Endothelial cell of umbilical vein (primary cell): ENCODE measurements around the gene VSX1. TPM values are rescaled to one million over a fixed set of nuclear protein-coding genes. Genes with fewer than 3 reads are reported as not detected.

ENCODE experiments used
- BruUV-seq: library from RNA; stranded (reverse); fragments of 400-500 nt; replicated peaks from 2 replicates; lab custom pipeline; 2021; lab: Mats Ljungman, UMichigan
- CTCF ChIA-PET: fragments of 300-600, 350-600 bp; sonication (Branson Sonifier 250); formaldehyde crosslinking; loops from one replicate; lab custom pipeline; 2021; ENCODE audit warnings: antibody characterized with exemption, inconsistent platforms; lab: Charles Lee
- POLR2A ChIA-PET: fragments of 300-600, 350-600 bp; sonication (Branson Sonifier 250); formaldehyde crosslinking; loops from one replicate; lab custom pipeline; 2021; ENCODE audit warnings: antibody characterized with exemption, inconsistent platforms; lab: Charles Lee
- DNase-seq: peaks from one replicate; pipeline ENCODE4 v3.0.0-alpha.2; 2011; ENCODE audit warnings: low read depth, low spot score
- FAIRE-seq: peaks from 2 replicates; lab custom pipeline; 2011; peaks lifted over from hg19 to GRCh38; lab: Jason Lieb, UNC
- H2AFZ ChIP-seq: 2 replicates; pipeline ENCODE4 v1.6.0; 2012; ENCODE audit warnings: low read depth, low read length, control low read depth, inconsistent platforms
- H3K27ac ChIP-seq: 2 replicates; pipeline ENCODE4 v1.5.1; 2011; ENCODE audit warnings: low read depth, mild to moderate bottlenecking, control low read depth, low read length, moderate library complexity; ENCODE audit not compliant: insufficient read depth
- H3K27me3 ChIP-seq, 2 experiments: 2 replicates each; pipeline versions ENCODE4 v1.6.0 to v1.6.1; 2011; ENCODE audit warnings: low read length in 2 of 2, mixed read lengths in 1 of 2; ENCODE audit not compliant: control insufficient read depth in 2 of 2, insufficient read depth in 2 of 2
- H3K36me3 ChIP-seq, 2 experiments: 2 replicates in 1 of 2; 3 replicates in 1 of 2; pipeline ENCODE4 v1.5.1; 2011; ENCODE audit warnings: low read length in 2 of 2, mild to moderate bottlenecking in 1 of 2, moderate library complexity in 1 of 2; ENCODE audit not compliant: control insufficient read depth in 2 of 2, insufficient read depth in 2 of 2; ENCODE audit errors: extremely low read depth in 1 of 2
- H3K4me1 ChIP-seq: 3 replicates; pipeline ENCODE4 v1.5.1; 2011; ENCODE audit warnings: mild to moderate bottlenecking, low read length; ENCODE audit not compliant: control insufficient read depth, insufficient read depth; ENCODE audit errors: extremely low read depth
- H3K4me2 ChIP-seq: 2 replicates; pipeline ENCODE4 v1.6.1; 2011; ENCODE audit warnings: low read length, control low read depth, mixed read lengths; ENCODE audit not compliant: insufficient read depth
- H3K4me3 ChIP-seq, 3 experiments: fragments of 200-600 bp in 1 of 3; sonication (generic), shearing (Covaris generic) in 1 of 3; replicated peaks in 1 of 3; 2 replicates each; pipeline ENCODE4 v1.5.1; 2011 to 2016; ENCODE audit warnings: control low read depth in 3 of 3, low read length in 3 of 3, mild to moderate bottlenecking in 2 of 3, inconsistent platforms in 1 of 3, low read depth in 1 of 3, moderate library complexity in 1 of 3; ENCODE audit not compliant: insufficient read depth in 1 of 3
- H3K79me2 ChIP-seq: 2 replicates; pipeline ENCODE4 v1.6.0; 2012; ENCODE audit warnings: low read length, inconsistent platforms; ENCODE audit not compliant: control insufficient read depth, insufficient read depth
- H3K9ac ChIP-seq: replicated peaks from 2 replicates; pipeline ENCODE3; 2011; ENCODE audit warnings: low read length, control low read depth; ENCODE audit not compliant: insufficient read depth; ENCODE audit errors: extremely low read depth
- H3K9me1 ChIP-seq: replicated peaks from 3 replicates; pipeline ENCODE4 v1.6.0; 2011; ENCODE audit warnings: mild to moderate bottlenecking, low read length; ENCODE audit not compliant: control insufficient read depth, insufficient read depth; ENCODE audit errors: extremely low read depth
- H3K9me3 ChIP-seq: replicated peaks from 2 replicates; pipeline ENCODE4 v1.5.1; 2012; ENCODE audit warnings: low read length, inconsistent platforms; ENCODE audit not compliant: control insufficient read depth, insufficient read depth
- H4K20me1 ChIP-seq: replicated peaks from 2 replicates; pipeline ENCODE3; 2011; ENCODE audit warnings: mild to moderate bottlenecking, low read length; ENCODE audit not compliant: control insufficient read depth, insufficient read depth; ENCODE audit errors: extremely low read depth
- EZH2 ChIP-seq: IDR thresholded peaks from 2 replicates; pipeline ENCODE4 v1.6.1; 2012; ENCODE audit warnings: borderline replicate concordance, low read depth, mild to moderate bottlenecking, moderate library complexity, low read length, inconsistent platforms; ENCODE audit not compliant: severe bottlenecking
- GATA2 ChIP-seq: IDR thresholded peaks from 2 replicates; pipeline ENCODE4 v1.7.0; 2011; ENCODE audit warnings: low read depth, mild to moderate bottlenecking, moderate library complexity, mixed read lengths, low read length; ENCODE audit not compliant: insufficient read length, insufficient read depth
- JUN ChIP-seq: IDR thresholded peaks from 2 replicates; pipeline ENCODE4 v1.6.1; 2011; ENCODE audit warnings: borderline replicate concordance, low read depth; ENCODE audit not compliant: insufficient read length, insufficient read depth
- MYC ChIP-seq: IDR thresholded peaks from one replicate; pipeline ENCODE4 v1.6.1; 2011; ENCODE audit warnings: mild to moderate bottlenecking, low read depth, low read length
- POLR2A ChIP-seq: IDR thresholded peaks from 2 replicates; pipeline ENCODE4 v1.6.1; 2012; ENCODE audit warnings: low read depth, mild to moderate bottlenecking, control low read depth, low read length
- POLR2AphosphoS5 ChIP-seq: IDR thresholded peaks from 2 replicates; pipeline ENCODE4 v1.6.1; 2012; ENCODE audit warnings: low read depth, mild to moderate bottlenecking, control low read depth, low read length, moderate library complexity; ENCODE audit not compliant: insufficient read depth
- dilution Hi-C: fragments of 300-500 bp; cut with MboI; formaldehyde crosslinking; loops from one replicate; pipeline ENCODE4 v1.15.0; 2019; ENCODE audit warnings: low sequenced_read_pairs; ENCODE audit not compliant: extremely low pct_ligation_motif_present
- intact Hi-C: fragments of 100-400 bp; cut with micrococcal nuclease; formaldehyde crosslinking; loops from one replicate; pipeline ENCODE4 v1.10.0; 2022
- polyA plus RNA-seq, 4 experiments: library from polyadenylated mRNA; depleted of rRNA in 3 of 4; stranded (reverse) in 3 of 4; unstranded in 1 of 4; fragments of >200 nt; gene quantifications; 2 replicates each; pipeline versions ENCODE4 v1.2.1 to v1.2.3, GENCODE V29; 2011 to 2012; ENCODE audit warnings: missing spikeins in 1 of 4
- total RNA-seq: library from RNA; stranded (reverse); gene quantifications from 2 replicates; pipeline ENCODE4 v1.2.3, GENCODE V29; 2021
- TF ChIP-seq, protein P1 (sequence below): IDR thresholded peaks from 2 replicates; pipeline ENCODE4 v1.6.1; 2011; ENCODE audit not compliant: insufficient read depth, insufficient read length

Gene VSX1
- total and polyA plus RNA-seq, 2 donors (not counting 3 experiments of a cell fraction or from before 2014, with no cell fraction given): not detected

DNA sequence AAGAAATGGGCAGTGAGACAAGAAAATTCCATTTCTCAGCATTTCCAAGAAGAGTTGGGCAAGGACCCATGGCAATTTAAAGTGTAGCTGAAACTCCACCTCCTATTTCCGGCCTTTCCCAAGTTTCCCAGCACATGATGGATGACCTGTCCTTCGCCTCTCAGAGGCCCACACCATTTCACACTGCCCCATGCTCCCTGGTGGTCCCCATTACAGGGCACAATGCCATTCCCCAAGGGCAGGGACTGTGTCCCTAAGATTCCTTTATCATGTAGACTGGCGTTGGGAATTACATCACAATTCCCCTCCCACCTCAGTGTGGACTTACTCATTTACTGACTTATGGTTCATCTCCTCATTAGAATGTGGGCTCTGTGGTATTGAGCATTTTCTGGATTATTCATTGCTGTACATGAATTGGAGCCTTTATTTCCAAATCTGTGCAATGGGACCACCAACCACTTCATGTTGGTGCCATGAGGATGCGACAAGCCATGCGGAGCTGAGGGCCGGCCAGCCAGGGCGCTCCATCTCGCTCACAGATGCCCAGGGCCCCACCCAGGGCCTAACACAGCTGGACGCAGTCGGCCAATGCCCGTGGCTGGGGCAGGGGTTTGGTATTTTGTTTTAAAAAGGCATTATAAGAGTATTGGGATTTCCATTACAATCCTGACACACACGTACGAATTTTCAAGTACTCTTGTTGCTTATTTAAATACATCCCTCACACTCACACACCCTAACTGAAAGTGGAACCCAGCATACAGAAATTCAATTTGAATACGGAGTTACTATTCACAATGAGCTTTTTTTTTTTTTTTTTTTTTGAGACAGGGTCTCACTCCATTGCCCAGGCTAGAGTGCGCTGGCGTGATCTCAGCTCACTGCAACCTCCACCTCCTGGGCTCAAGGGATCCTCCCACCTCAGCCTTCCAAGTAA is 29.4 kb downstream of the VSX1 start:
- no peak for FAIRE-seq
- Histone ChIP-seq H4K20me1 (no peaks in the 10 kb centered on the region), H3K79me2 (no peaks in the 10 kb centered on the region), H3K36me3 (no peaks in the 10 kb centered on the region), H3K27ac (no peak overlapping the region), H3K4me1 (peaks cover 7% of the 10 kb centered on the region), H3K4me2 (no peak overlapping the region), H3K4me3 (no peak overlapping the region), H3K27me3 (peaks cover 0 to 5% of the 10 kb centered on the region in 2 experiments), H3K9me3 (no peaks in the 10 kb centered on the region), H3K9ac (no peak overlapping the region), H2AFZ (no peak overlapping the region), H3K9me1 (no peaks in the 10 kb centered on the region)
- no peak for DNase-seq
- CTCF ChIA-PET: no interaction called here
- no TSS peak for BruUV-seq
- no peak for TF ChIP-seq MYC
- TF ChIP-seq POLR2AphosphoS5: no peak
- no peak for TF ChIP-seq GATA2
- TF ChIP-seq, protein P1, sequence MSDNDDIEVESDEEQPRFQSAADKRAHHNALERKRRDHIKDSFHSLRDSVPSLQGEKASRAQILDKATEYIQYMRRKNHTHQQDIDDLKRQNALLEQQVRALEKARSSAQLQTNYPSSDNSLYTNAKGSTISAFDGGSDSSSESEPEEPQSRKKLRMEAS: no peak
- TF ChIP-seq EZH2: no peak
- TF ChIP-seq POLR2A: no peak
- no peak for TF ChIP-seq JUN
- dilution Hi-C loops: no loop called here
- POLR2A ChIA-PET: no interaction called here
- intact Hi-C loops: no loop called here
